Activated CD8-positive, alpha-beta T cell treated with anti-CD3 and anti-CD28 coated beads for 36 hours (primary cell): ENCODE data around the gene ACAD9. TPM values are rescaled to one million over a fixed set of nuclear protein-coding genes. Genes with fewer than 3 reads are reported as not detected.

Experiments used
- ATAC-seq: fragments of 200-7000 bp; cut with Tn5 transposase; one replicate; pipeline ENCODE4 v1.10.0; 2021; ENCODE audit warnings: mild to moderate bottlenecking, moderate library complexity
- CTCF ChIA-PET: fragments of 350-600 bp; sonication (Branson Sonifier 250); formaldehyde crosslinking; loops from one replicate; lab custom pipeline; 2021; ENCODE audit warnings: antibody characterized with exemption; lab: Charles Lee
- POLR2A ChIA-PET: fragments of 350-600 bp; sonication (Branson Sonifier 250); formaldehyde crosslinking; loops from one replicate; lab custom pipeline; 2021; ENCODE audit warnings: antibody characterized with exemption; lab: Charles Lee
- DNase-seq: peaks from one replicate; pipeline ENCODE4 v3.0.0-alpha.2; 2020
- H3K27ac Mint-ChIP-seq: one replicate; pipeline ENCODE4 v1.8.0; 2021; ENCODE audit warnings: mild to moderate bottlenecking, mixed read lengths
- H3K27me3 Mint-ChIP-seq: one replicate; pipeline ENCODE4 v1.8.0; 2021; ENCODE audit warnings: mixed read lengths
- H3K36me3 Mint-ChIP-seq: one replicate; pipeline ENCODE4 v1.8.0; 2021; ENCODE audit warnings: low read depth, mixed read lengths
- H3K4me1 Mint-ChIP-seq: one replicate; pipeline ENCODE4 v1.8.0; 2021; ENCODE audit warnings: low read depth, mixed read lengths
- H3K4me3 Mint-ChIP-seq: one replicate; pipeline ENCODE4 v1.8.0; 2021; ENCODE audit warnings: mild to moderate bottlenecking, moderate library complexity, mixed read lengths
- H3K9me3 Mint-ChIP-seq: one replicate; pipeline ENCODE4 v1.8.0; 2021; ENCODE audit warnings: mixed read lengths
- CTCF ChIP-seq: fragments of 200-600 bp; IDR thresholded peaks from one replicate; pipeline ENCODE4 v1.8.0; 2022; ENCODE audit warnings: antibody characterized with exemption, mild to moderate bottlenecking
- intact Hi-C: fragments of 100-400 bp; cut with micrococcal nuclease; formaldehyde crosslinking; loops from one replicate; pipeline ENCODE4 v1.10.0; 2022
- total RNA-seq, 2 experiments: library from RNA; stranded (reverse); gene quantifications; one replicate each; pipeline ENCODE4 v1.2.3, GENCODE V29; 2021

ACAD9 gene
- total RNA-seq, 2 experiments from 2014 or later: 50.1 to 50.5 TPM

- Mint-ChIP-seq H3K27ac (peak overlapping the region; percentile 60), H3K4me3 (no peak overlapping the region), H3K27me3 (no peaks in the 10 kb centered on the region), H3K4me1 (peaks cover 26% of the 10 kb centered on the region), H3K36me3 (peaks cover 32% of the 10 kb centered on the region), H3K9me3 (no peaks in the 10 kb centered on the region)
- ChIA-PET CTCF (interaction anchor here (2.1 kb wide), 1 partner anchor 9 kb away, joined by 8 read pairs; no protein-coding TSS in a partner anchor), POLR2A (interaction anchor here (1.0 kb wide), 1 partner anchor 16 kb away, joined by 3 read pairs; no protein-coding TSS in a partner anchor)
- DNase-seq (no peak), ATAC-seq (no peak)
- intact Hi-C loops: no loop called here
- TF ChIP-seq CTCF: no peak
Observed at GRCh38 chr3:128884992-128885391, 5.6 kb downstream of the ACAD9 start.

- ATAC-seq: peak; percentile 49
- Mint-ChIP-seq H3K4me3 (no peak overlapping the region), H3K4me1 (no peaks in the 10 kb centered on the region), H3K27ac (peak overlapping the region; percentile 32), H3K36me3 (peaks cover 25% of the 10 kb centered on the region), H3K9me3 (no peaks in the 10 kb centered on the region), H3K27me3 (no peaks in the 10 kb centered on the region)
- no peak for TF ChIP-seq CTCF
- ChIA-PET CTCF (interaction anchor here (0.7 to 1.3 kb wide), 3 partner anchors 9 to 81 kb away, joined by 3 to 5 read pairs (median 3); no protein-coding TSS in a partner anchor), POLR2A (interaction anchor here (1.2 kb wide), 1 partner anchor 10 kb away, joined by 6 read pairs; the partner anchor contains the start of gene ACAD9)
- DNase-seq: no peak
- intact Hi-C loops: no loop called here
Observed at GRCh38 chr3:128889139-128889894, 9.9 kb downstream of the ACAD9 start.

- Mint-ChIP-seq H3K27me3 (no peaks in the 10 kb centered on the region), H3K4me3 (no peak overlapping the region), H3K4me1 (no peaks in the 10 kb centered on the region), H3K27ac (peak overlapping the region; percentile 36), H3K9me3 (no peaks in the 10 kb centered on the region), H3K36me3 (peaks cover 57% of the 10 kb centered on the region)
- ChIA-PET POLR2A (no interaction called here), CTCF (no interaction called here)
- DNase-seq (no peak), ATAC-seq (no peak)
- intact Hi-C loops: no loop called here
- no peak for TF ChIP-seq CTCF
Observed at GRCh38 chr3:128895843-128896697, 16.6 kb downstream of the ACAD9 start.

GRCh38 chr3:128902426-128902825 lies 23.0 kb downstream of the ACAD9 start:
- no peak overlapping the region for H3K4me3 Mint-ChIP-seq
- no peaks in the 10 kb centered on the region for H3K4me1 Mint-ChIP-seq
- ChIA-PET POLR2A (no interaction called here), CTCF (no interaction called here)
- H3K27me3 Mint-ChIP-seq: no peaks in the 10 kb centered on the region
- ATAC-seq (no peak), DNase-seq (no peak)
- no peak for TF ChIP-seq CTCF
- no peaks in the 10 kb centered on the region for H3K9me3 Mint-ChIP-seq
- intact Hi-C loops: no loop called here
- H3K27ac Mint-ChIP-seq: no peak overlapping the region
- H3K36me3 Mint-ChIP-seq: peaks cover 52% of the 10 kb centered on the region
